Activated T-helper 17 cell treated with anti-CD3 and anti-CD28 coated beads, Interleukin-2, amount 50 U/mL, for 72 hours (primary cell): Measurements from ENCODE around the gene CD84. TPM values are rescaled to one million over a fixed set of nuclear protein-coding genes. Genes with fewer than 3 reads are reported as not detected.
"Not testable (repeated sequence)": the region's sequence is repeated elsewhere in the genome, so short reads cannot be mapped to it uniquely, and the experiment has no call there.

Source experiments
- ATAC-seq: fragments of 150-1000 bp; cut with Tn5 transposase; replicated peaks from 2 replicates; pipeline ENCODE4 v1.10.0; 2021; ENCODE audit warnings: mild to moderate bottlenecking, moderate library complexity
- H3K27ac Mint-ChIP-seq: one replicate; pipeline ENCODE4 v1.8.0; 2022; ENCODE audit warnings: mixed read lengths
- H3K27me3 Mint-ChIP-seq: one replicate; pipeline ENCODE4 v1.8.0; 2022; ENCODE audit warnings: mixed read lengths
- H3K36me3 Mint-ChIP-seq: one replicate; pipeline ENCODE4 v1.8.0; 2022; ENCODE audit warnings: low read depth, mild to moderate bottlenecking, mixed read lengths
- H3K4me1 Mint-ChIP-seq: one replicate; pipeline ENCODE4 v1.8.0; 2022; ENCODE audit warnings: mixed read lengths
- H3K4me3 Mint-ChIP-seq: one replicate; pipeline ENCODE4 v1.8.0; 2022; ENCODE audit warnings: mild to moderate bottlenecking, mixed read lengths
- H3K9me3 Mint-ChIP-seq: one replicate; pipeline ENCODE4 v1.8.0; 2022; ENCODE audit warnings: mixed read lengths
- total RNA-seq, 2 donors: library from RNA; stranded (reverse); gene quantifications; one replicate each; pipeline ENCODE4 v1.2.3, GENCODE V29; 2022

CD84 gene
- total RNA-seq, 2 donors from 2014 or later: 15.7 to 37.3 TPM

DNA sequence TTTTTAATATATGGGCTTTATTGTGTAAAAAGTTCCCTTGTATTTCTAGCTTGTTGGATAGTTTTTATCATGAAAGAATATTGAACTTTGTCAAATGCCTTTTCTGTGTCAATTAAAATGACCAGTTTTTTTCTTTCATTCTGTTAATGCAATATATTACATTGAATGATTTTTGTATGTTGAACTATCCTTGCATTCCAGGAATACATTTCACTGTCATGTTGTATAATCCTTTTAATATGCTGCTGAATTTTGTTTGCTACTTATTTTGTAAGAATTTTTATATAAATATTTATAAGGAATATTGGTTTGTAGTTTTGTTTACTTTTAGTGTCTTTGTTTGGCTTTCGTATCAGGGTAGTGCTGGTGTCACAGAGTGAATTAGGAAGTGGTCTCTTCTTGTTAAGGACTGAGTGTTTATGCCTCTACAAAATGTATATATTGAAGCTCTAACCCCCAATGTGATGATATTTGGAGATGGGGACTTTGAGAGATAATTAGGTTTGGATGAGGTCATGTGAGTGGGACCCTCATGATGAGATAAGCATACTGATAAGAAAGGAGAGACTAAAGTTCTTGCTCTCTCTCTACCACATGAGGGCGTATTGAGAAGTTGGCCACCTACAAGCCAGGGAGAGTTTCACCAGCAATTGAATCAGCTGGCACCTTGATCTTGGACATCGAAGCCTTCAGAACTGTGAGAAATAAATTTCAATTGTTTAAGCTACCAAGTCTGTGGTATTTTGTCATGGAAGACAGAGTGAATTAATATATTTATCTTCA lies 44.3 kb downstream of the CD84 start:
- no peak overlapping the region for H3K27ac Mint-ChIP-seq
- peaks cover 8% of the 10 kb centered on the region for H3K4me1 Mint-ChIP-seq
- H3K4me3 Mint-ChIP-seq: no peak overlapping the region
- no peaks in the 10 kb centered on the region for H3K36me3 Mint-ChIP-seq
- no peaks in the 10 kb centered on the region for H3K27me3 Mint-ChIP-seq
- peaks cover 6% of the 10 kb centered on the region for H3K9me3 Mint-ChIP-seq
- ATAC-seq: no peak

GRCh38 chr1:160532557-160532813 lies 46.8 kb downstream of the CD84 start:
- not testable (repeated sequence) for H3K36me3 Mint-ChIP-seq, H3K27me3 Mint-ChIP-seq, ATAC-seq, H3K4me3 Mint-ChIP-seq, H3K27ac Mint-ChIP-seq
- Mint-ChIP-seq H3K9me3 (peaks cover 12% of the 10 kb centered on the region), H3K4me1 (peaks cover 13% of the 10 kb centered on the region)

- not testable (repeated sequence) for H3K4me3 Mint-ChIP-seq, ATAC-seq
Measured at GRCh38 chr1:160531809-160532556, 47.3 kb downstream of the CD84 start.

DNA sequence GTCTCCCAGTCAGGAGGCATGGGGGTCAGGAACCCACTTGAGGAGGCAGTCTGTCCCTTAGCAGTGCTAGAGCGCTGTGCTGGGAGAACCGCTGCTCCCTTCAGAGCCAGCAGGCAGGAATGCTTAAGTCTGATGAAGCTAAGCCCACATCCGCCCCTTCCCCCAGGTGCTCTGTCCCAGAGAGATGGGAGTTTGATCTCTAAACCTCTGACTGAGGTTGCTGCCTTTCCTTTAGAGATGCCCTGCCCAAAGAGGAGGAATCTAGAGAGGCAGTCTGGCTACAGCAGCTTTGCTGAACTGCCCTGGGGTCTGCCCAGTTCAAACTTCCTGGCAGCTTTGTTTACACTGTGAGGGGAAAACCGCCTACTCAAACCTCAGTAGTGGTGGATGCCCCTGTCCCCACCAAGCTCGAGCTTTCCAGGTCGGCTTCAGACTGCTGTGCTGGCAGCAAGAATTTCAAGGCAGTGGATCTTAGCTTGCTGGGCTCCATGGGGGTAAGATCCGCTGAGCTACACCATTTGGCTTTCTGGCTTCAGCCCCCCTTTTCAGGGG lies 49.8 kb downstream of the CD84 start:
- peak overlapping the region; percentile 6 for H3K4me3 Mint-ChIP-seq
- not testable (repeated sequence) for H3K27ac Mint-ChIP-seq

More at GRCh38 chr1:160531809-160532556, 47.3 kb downstream of the CD84 start:
- H3K9me3 Mint-ChIP-seq: peaks cover 13% of the 10 kb centered on the region
- not testable (repeated sequence) for H3K36me3 Mint-ChIP-seq, H3K27me3 Mint-ChIP-seq, H3K27ac Mint-ChIP-seq
- H3K4me1 Mint-ChIP-seq: peaks cover 17% of the 10 kb centered on the region

GRCh38 chr1:160523789-160524188 lies 55.5 kb downstream of the CD84 start:
- ATAC-seq, H3K27me3 Mint-ChIP-seq: not testable (repeated sequence)
- H3K4me1 Mint-ChIP-seq: peaks cover 57% of the 10 kb centered on the region
- peak overlapping the region; percentile 90 for H3K4me3 Mint-ChIP-seq
- H3K9me3 Mint-ChIP-seq: peaks cover 10% of the 10 kb centered on the region
- H3K36me3 Mint-ChIP-seq: peaks cover 43% of the 10 kb centered on the region
- H3K27ac Mint-ChIP-seq: peak overlapping the region; percentile 12

More for the DNA sequence above, 49.8 kb downstream of the CD84 start:
- H3K36me3 Mint-ChIP-seq, ATAC-seq, H3K27me3 Mint-ChIP-seq: not testable (repeated sequence)
- Mint-ChIP-seq H3K9me3 (peaks cover 10% of the 10 kb centered on the region), H3K4me1 (peaks cover 25% of the 10 kb centered on the region)

GRCh38 chr1:160522622-160523345 lies 56.5 kb downstream of the CD84 start, which contains the start of gene SLAMF6:
Gene SLAMF6 (minus strand): TSS chr1:160523255. CDS start chr1:160523192, 63 bp downstream.
- ATAC-seq: peak; percentile 58
- H3K4me1 Mint-ChIP-seq: peaks cover 57% of the 10 kb centered on the region
- peak within 1 kb of the TSS; percentile 90 for H3K4me3 Mint-ChIP-seq
- H3K27me3 Mint-ChIP-seq: no peaks in the 10 kb centered on the region
- H3K9me3 Mint-ChIP-seq: peaks cover 5% of the 10 kb centered on the region
- peak within 1 kb of the TSS; percentile 90 for H3K27ac Mint-ChIP-seq
- peaks cover 53% of the 10 kb centered on the region for H3K36me3 Mint-ChIP-seq

GRCh38 chr1:160522136-160522535 lies 57.2 kb downstream of the CD84 start:
- peak overlapping the region; percentile 90 for H3K4me3 Mint-ChIP-seq
- H3K36me3 Mint-ChIP-seq: peaks cover 59% of the 10 kb centered on the region
- H3K27ac Mint-ChIP-seq: peak overlapping the region; percentile 90
- H3K9me3 Mint-ChIP-seq: peaks cover 5% of the 10 kb centered on the region
- peaks cover 60% of the 10 kb centered on the region for H3K4me1 Mint-ChIP-seq
- H3K27me3 Mint-ChIP-seq: no peaks in the 10 kb centered on the region
- no peak for ATAC-seq

DNA sequence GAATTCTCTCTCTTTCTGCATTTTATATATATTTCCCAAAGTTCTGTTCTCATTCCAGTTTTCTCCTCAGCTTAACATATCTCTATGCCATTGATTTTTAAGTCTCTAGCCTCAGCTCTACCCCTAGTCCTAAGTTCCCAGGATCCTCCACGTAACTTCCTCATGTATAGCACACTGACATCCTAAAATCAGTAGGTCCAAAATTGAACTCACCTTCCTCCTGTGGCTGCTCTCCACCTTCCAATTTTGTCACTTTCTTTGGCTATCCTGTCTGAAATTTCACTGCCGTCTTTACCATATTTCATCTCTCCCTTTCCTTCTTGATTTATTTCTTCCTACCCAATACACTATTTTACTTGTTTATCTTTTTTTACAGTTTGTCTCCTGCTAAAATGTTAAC lies 57.7 kb downstream of the CD84 start:
- H3K27ac Mint-ChIP-seq: peak overlapping the region; percentile 90
- H3K9me3 Mint-ChIP-seq: no peaks in the 10 kb centered on the region
- ATAC-seq: no peak
- no peaks in the 10 kb centered on the region for H3K27me3 Mint-ChIP-seq
- peak overlapping the region; percentile 90 for H3K4me3 Mint-ChIP-seq
- peaks cover 65% of the 10 kb centered on the region for H3K36me3 Mint-ChIP-seq
- peaks cover 60% of the 10 kb centered on the region for H3K4me1 Mint-ChIP-seq

GRCh38 chr1:160520999-160521398 lies 58.3 kb downstream of the CD84 start:
- no peaks in the 10 kb centered on the region for H3K27me3 Mint-ChIP-seq
- peaks cover 64% of the 10 kb centered on the region for H3K4me1 Mint-ChIP-seq
- H3K27ac Mint-ChIP-seq: peak overlapping the region; percentile 90
- no peaks in the 10 kb centered on the region for H3K9me3 Mint-ChIP-seq
- peak; percentile 20 for ATAC-seq
- H3K4me3 Mint-ChIP-seq: peak overlapping the region; percentile 90
- H3K36me3 Mint-ChIP-seq: peaks cover 67% of the 10 kb centered on the region

DNA sequence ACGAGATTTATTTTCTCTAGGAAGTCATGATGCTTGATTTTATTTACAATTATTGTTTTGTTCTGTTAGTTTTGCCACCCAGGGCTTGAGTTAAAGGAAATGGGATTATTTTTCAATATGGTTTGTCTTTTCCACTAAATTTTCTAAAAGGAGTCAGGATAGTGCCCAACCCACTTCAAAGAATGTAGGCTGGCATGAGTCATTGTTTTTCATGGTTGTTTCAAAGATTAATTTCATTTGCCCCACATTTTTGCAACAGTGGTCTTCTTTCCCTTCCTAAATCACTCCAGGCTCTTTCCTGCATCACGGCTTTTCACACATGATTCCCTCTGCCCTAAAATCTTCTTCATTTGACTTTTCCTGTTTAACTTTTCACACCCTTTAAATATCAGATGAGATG lies 58.7 kb downstream of the CD84 start:
- Mint-ChIP-seq H3K4me1 (peaks cover 68% of the 10 kb centered on the region), H3K36me3 (peaks cover 67% of the 10 kb centered on the region), H3K27me3 (no peaks in the 10 kb centered on the region), H3K4me3 (peak overlapping the region; percentile 90), H3K9me3 (no peaks in the 10 kb centered on the region), H3K27ac (peak overlapping the region; percentile 90)
- peak; percentile 16 for ATAC-seq

DNA sequence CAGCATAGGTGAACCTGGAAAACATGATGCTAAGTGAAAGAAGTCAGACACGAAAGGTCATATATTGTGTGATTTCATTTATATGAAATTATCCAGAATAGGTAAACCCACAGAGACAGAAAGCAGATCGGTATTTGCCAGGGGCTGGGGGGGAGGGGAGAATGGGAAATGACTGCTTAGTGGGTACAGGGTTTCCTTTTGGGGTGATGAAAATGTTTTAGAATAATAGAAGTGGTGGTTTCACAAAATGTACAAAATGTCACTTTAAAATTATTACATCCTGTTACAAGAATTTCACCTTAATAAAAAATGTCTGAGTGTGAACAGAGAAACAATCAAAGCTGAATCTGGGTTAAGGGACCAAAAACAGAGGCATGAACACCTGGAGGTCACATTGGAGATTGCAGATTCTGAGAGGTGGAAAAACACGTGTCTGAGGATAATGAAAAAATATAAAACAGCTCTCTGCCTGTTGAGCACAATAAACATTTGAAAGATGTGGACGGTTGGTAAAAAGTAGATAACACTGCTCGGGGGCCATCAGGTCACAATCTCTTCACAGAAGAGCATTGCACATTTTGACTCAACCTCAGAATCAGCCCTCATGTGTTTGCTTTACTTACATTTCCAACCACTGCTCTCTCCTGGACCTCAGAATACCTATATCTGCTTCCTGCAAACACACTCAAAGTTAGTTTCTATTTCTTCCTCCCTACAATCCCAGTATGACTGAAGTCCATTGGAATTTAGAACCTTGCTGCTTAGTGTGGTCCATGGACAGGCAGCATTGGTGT lies 59.5 kb downstream of the CD84 start:
- Mint-ChIP-seq H3K27me3 (no peaks in the 10 kb centered on the region), H3K27ac (peak overlapping the region; percentile 90), H3K4me1 (peaks cover 75% of the 10 kb centered on the region), H3K36me3 (peaks cover 69% of the 10 kb centered on the region), H3K9me3 (peaks cover under 1% of the 10 kb centered on the region), H3K4me3 (peak overlapping the region; percentile 90)
- ATAC-seq: peak; percentile 82

DNA sequence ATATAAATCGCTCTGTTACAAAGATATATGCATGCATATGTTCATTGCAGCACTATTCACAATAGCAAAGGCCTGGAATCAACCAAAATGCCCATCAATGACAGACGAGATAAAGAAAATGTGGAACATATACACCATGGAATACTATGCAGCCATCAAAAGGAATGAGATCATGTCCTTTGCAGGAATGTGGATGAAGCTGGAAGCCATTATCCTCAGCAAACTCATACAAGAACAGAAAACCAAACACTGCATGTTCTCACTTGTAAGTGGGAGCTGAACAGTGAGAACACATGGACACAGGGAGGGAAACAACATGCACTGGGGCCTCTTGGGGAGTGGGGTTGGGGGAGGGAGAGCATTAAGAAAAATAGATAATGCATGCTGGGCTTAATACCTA lies 61.8 kb downstream of the CD84 start:
- not testable (repeated sequence) for ATAC-seq, H3K27ac Mint-ChIP-seq, H3K27me3 Mint-ChIP-seq
- peaks cover 87% of the 10 kb centered on the region for H3K36me3 Mint-ChIP-seq
- peaks cover 10% of the 10 kb centered on the region for H3K9me3 Mint-ChIP-seq
- peaks cover 88% of the 10 kb centered on the region for H3K4me1 Mint-ChIP-seq
- H3K4me3 Mint-ChIP-seq: peak overlapping the region; percentile 90

DNA sequence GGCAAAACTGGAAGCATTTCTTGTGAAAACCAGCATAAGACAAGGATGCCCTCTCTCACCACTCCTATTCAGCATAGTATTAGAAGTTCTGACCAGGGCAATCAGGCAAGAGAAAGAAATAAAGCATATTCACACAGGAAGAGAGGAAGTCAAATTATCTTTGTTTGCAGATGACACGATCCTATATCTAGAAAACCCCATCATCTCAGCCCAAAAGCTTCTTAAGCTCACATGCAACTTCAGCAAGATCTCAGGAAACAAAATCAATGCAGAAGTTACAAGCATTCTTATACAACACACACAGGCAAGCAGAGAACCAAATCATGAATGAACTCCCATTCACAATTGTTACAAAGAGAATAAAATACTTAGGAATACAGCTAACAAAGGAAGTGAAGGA lies 63.4 kb downstream of the CD84 start:
- Mint-ChIP-seq H3K36me3 (peaks cover 83% of the 10 kb centered on the region), H3K9me3 (peaks cover 10% of the 10 kb centered on the region), H3K4me3 (peak overlapping the region; percentile 90), H3K4me1 (peaks cover 77% of the 10 kb centered on the region), H3K27ac (peak overlapping the region; percentile 32)
- not testable (repeated sequence) for H3K27me3 Mint-ChIP-seq, ATAC-seq
